ENCODE results near the gene RANBP2.

RANBP2 gene

DNA sequence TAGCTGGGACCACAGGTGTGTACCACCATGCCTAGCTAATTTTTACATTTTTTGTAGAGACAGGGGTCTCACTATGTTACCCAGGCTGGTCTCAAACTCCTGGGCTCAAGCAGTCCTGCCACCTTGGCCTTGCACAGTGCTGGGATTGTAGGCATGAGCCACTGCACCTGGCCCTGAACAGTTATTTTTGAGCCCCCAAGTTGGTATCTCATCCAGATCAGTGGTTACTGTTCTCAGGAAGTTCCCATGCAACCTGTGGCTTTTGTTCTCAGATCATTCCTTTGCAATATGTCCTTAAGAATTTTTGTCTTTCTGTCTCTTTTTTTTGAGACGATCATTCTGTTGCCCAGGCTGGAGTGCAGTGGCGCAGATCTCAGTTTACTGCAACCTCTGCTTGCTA, 59.6 kb downstream of the RANBP2 start:
- no peak for DNase-seq (ENCODE audit: low read depth)

DNA sequence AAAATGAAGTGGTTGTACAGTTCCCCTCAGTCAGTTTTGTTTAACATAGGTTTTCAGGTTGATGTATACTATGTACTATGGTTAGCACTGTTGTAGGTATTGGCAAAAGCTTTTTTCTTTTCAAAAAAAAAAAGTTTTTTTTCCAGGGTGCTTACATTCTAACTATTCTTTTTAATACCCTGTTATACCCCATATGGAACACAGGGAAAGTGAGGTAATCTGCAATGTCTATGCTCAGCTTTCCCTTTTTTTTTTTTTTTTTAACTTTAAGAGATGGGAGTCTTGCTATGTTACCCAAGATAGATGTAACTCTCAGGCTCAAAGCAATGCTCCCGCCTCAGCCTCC, 66.7 kb downstream of the RANBP2 start:
- no peak for DNase-seq (ENCODE audit: low read depth)

GRCh38 chr2:108786354-108787215, 67.3 kb downstream of the RANBP2 start, which contains the start of gene CCDC138:
Gene CCDC138 (plus strand): TSS chr2:108786771. CDS start chr2:108786823, 52 bp downstream.
- DNase-seq (ENCODE audit: low read depth) = peak; percentile 88

DNA sequence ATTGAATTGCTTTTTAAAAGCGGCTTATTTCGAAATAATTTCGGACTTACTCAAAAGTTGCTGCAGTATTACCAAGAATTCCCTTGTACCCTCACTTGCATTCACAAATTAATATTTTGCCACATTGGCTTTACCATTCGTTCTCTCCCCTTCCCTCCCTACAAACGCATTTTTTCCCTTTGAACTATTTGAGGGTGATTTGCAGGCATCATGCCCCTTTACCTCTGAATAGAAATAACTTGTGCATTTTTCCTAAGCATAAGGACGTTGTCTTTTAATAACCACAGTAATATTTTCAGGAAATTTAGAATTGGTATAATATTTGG, 67.9 kb downstream of the RANBP2 start:
- no peak for DNase-seq (ENCODE audit: low read depth)

GRCh38 chr2:108803045-108803736, 83.9 kb downstream of the RANBP2 start:
- no peak for DNase-seq (ENCODE audit: low read depth)

DNA sequence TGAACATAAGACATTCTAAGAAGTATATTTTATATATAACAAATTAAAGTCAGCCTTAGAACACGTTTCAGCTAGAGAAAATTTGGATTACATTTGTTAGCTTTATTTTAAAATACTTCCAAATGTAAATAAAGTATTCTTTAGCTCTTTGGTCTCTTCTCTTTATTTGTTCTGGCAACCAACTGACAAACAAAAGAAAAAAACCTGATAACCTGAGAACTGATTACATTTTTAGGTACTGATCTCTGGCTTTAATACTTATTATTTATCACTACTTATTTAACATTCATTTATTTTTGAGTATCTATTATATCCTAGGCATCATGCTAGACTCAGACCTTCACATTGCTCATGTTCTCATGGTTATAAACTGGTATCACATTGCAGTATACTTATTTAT, 85.8 kb downstream of the RANBP2 start:
- DNase-seq (ENCODE audit: low read depth) = no peak

DNA sequence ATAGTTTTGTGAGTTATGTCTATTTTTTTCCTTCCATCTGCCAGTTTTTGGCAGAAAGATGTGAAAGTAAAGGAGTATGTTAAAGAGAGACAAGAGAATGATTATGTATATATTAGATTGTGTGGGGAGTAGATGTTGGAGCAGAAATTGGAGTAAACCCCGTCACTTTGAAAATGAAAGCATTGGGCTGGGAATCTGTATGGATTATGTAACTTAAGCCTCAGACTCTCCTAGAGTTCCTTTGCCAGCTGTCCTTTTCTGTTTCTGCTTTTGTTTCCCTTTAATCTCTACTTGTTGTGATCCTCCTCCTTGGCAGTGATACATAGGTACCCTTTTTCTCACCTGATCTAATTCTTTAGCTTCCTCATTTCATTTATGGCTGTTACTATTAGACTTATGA, 86.5 kb downstream of the RANBP2 start:
- no peak for DNase-seq (ENCODE audit: low read depth)

- DNase-seq (ENCODE audit: low read depth) = no peak
These were observed 87.3 kb downstream of the RANBP2 start for GRCh38 chr2:108806371-108807113.

- DNase-seq (ENCODE audit: low read depth) = no peak
These were observed 90.7 kb downstream of the RANBP2 start for GRCh38 chr2:108809936-108810335.

- no peak for DNase-seq (ENCODE audit: low read depth)
These were observed 92.0 kb downstream of the RANBP2 start for GRCh38 chr2:108810993-108811957.

DNA sequence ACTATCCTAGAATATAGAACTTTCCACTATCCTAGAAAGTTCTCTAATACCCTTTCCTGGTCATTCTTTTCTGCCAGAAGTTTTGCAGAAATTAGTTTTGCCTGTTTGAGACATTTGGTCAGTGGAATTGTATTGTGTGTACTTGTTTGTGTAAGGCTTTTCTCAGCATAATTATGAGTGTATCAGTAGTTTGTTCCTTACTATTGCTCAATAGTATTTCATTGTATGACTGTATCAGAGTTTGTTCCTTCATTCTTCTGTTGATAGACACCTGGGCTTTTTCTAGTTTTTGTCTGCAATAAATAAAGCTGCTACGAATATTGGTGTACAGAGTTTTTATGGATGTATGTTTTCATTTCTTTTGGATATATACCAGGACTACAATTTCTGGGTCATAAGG, 94.5 kb downstream of the RANBP2 start:
- no peak for DNase-seq (ENCODE audit: low read depth)

GRCh38 chr2:108820482-108820881, 101.2 kb downstream of the RANBP2 start:
- no peak for DNase-seq (ENCODE audit: low read depth)

GRCh38 chr2:108823286-108823685, 104.0 kb downstream of the RANBP2 start:
- no peak for DNase-seq (ENCODE audit: low read depth)

GRCh38 chr2:108824316-108825070, 105.2 kb downstream of the RANBP2 start:
- no peak for DNase-seq (ENCODE audit: low read depth)

DNA sequence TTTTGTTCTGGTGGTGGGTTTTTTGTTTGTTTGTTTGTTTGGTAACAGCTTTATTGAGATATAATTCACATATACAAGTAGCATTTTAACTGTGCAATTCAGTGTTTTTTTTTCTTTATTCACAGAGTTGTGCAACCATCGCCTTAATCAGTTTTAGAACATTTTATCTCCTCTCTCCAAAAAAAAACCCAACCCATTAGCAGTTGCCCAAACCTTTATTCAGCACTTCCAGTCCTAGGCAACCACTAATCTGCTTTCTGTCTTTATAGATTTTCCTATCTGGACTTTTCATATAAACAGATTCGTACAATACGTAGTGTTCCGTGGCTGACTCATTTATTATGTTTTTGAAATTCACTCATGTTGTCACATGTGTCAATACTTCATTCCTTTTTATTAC, 106.0 kb downstream of the RANBP2 start:
- DNase-seq (ENCODE audit: low read depth) = no peak

DNA sequence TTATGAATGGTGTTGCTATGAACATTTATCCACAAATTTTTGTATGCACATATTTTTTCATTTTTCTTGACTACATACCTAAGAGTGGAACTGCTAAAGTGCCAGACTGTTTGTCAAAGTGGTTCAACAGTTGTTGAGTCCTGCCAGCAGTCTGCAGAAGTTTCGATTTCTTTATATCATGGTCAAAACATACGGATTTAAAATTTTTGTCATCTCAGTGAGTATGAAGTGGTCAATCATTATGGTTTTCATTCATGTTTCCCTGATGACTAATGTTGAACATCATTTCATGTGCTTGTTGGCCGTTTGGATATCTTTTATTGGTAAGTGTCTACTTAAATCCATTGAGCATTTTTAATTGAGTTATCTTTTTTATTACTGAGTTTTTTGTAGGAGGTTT, 106.5 kb downstream of the RANBP2 start:
- no peak for DNase-seq (ENCODE audit: low read depth)

- no peak for DNase-seq (ENCODE audit: low read depth)
These were observed 110.5 kb downstream of the RANBP2 start for GRCh38 chr2:108829578-108830310.

DNA sequence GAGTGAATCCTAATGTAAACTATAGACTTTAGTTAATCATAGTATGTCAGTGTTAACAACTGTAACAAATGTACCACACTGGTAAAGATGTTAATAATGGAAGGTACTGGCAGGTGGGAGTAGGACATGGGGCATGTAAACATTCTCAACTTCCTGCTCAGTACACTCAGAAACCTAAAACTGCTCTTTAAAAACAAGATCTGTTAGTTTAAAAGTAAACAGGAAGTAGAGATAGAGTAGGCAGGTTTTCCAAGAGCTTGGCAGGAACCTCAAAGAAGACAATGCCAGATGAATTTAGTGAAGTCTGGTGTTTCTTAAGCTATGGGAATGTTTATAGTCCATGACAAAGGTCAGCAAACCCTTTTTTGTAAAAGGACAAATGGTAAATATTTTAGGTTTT, 113.9 kb downstream of the RANBP2 start:
- no peak for DNase-seq (ENCODE audit: low read depth)

GRCh38 chr2:108834620-108835019, 115.3 kb downstream of the RANBP2 start:
- DNase-seq (ENCODE audit: low read depth) = no peak

DNA sequence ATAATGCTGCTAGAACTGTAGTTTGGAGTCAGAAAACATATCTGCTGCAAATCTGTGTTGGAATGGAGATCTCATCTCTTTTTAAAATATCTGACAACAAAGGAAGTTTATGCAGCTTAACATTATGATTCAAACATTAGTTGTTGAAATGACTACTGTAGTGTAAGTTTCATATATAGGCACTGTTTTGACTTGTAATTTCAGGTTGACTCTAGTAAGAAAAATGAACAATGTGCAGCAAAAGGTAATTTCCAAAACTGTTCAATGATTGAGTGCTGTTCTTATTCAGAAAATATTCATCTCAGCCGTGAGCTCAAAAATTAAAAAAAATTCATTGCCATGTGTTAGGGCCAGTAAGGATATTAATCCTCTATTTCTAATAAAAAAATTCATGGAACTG, 115.8 kb downstream of the RANBP2 start:
- DNase-seq (ENCODE audit: low read depth) = no peak

Measured in EH (cell line).